HG03469 (cell line): ENCODE measurements around the gene TOGARAM1.
A peak's percentile ranks its signal among the peaks of the same experiment; 100 is the strongest.

Experiments
- ATAC-seq: cut with Tn5 transposase; IDR thresholded peaks from one replicate; pipeline ENCODE4 v1.9.1; 2021; ENCODE audit warnings: mild to moderate bottlenecking, moderate library complexity, moderate number of reproducible peaks; ENCODE audit not compliant: unreplicated experiment

Gene TOGARAM1

DNA sequence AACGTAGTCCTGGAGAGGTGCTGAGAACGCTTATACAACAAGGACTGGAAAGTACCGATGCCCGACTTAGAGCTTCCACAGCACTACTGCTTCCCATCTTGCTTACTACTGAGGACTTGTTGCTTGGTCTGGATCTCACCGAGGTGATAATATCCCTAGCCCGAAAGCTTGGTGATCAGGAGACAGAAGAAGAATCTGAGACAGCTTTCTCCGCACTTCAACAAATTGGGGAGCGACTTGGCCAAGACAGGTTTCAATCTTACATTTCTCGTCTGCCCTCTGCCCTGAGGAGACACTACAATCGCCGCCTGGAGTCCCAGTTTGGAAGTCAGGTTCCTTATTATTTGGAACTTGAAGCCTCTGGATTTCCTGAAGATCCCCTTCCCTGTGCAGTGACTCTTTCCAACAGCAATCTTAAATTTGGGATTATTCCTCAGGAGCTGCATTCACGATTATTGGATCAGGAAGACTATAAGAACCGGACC, 1.1 kb downstream of the TOGARAM1 start:
- no peak for ATAC-seq

DNA sequence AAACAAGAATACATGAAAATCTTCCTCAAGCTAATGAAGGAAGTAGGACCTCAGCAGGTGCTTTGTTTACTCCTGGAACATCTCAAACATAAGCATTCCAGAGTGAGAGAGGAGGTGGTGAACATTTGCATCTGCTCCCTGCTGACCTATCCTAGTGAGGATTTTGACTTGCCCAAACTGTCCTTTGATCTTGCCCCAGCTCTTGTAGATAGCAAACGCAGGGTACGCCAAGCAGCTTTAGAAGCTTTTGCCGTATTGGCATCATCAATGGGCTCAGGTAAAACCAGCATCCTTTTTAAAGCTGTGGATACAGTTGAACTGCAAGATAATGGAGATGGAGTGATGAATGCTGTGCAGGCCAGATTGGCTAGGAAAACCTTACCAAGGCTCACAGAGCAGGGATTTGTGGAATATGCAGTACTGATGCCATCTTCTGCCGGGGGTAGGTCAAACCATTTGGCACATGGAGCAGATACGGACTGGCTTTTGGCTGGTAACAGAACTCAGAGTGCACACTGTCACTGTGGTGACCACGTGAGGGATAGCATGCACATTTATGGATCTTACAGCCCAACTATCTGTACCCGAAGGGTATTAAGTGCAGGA, 1.9 kb downstream of the TOGARAM1 start:
- no peak for ATAC-seq

DNA sequence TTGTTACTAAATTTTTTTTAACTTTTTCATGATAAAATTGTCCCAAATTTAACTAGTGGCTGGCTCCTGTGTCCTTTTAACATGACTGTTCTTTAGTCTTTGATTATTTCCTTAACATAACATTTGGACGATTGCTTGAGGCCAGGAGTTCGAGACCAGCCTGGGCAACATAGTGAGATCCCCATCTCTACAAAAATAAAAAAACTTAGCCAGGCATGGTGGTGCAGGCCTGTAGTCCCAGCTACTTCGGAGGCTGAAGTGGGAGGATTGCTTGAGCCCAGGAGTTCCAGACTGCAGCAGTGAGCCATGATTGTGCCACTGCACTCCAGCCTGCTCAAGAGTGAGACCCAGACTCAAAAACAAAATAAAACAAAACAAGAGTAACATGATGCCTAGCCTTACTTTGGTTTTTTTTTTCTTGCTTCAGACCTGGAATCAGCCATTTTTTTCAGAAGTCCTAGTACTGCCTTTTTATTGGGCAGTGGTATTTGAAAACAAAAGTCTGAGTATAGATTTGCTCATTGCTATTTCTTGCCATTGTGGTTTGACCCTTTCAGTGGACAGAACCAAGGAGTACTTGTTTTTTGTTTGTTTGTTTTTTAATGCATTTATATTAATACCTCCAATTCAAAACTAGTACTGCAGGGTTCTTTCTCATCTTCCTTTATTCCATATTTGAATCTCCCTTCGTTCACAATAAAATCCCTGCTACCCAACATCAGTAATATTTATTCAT, 4.8 kb downstream of the TOGARAM1 start:
- ATAC-seq = no peak

DNA sequence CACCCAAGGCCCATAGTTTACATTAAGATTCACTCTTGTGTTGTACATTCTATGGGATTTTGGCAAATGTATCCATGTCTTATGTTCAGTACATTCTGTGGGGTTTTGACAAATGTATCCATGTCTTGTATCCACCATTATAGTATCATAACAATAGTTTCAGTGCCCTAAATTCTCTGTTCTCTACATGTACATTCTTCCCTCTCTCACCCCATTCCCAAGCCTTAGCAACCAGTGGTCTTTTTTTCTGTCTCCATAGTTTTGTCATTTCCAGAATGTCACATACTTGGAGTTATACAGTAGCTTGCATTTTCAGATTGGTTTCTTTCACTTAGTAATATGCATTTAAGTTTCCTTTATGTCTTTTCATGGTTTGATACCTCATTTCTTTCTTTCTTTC, 6.7 kb downstream of the TOGARAM1 start:
- ATAC-seq = no peak

GRCh38 chr14:44970907-44971306, 8.9 kb downstream of the TOGARAM1 start:
- ATAC-seq = no peak

DNA sequence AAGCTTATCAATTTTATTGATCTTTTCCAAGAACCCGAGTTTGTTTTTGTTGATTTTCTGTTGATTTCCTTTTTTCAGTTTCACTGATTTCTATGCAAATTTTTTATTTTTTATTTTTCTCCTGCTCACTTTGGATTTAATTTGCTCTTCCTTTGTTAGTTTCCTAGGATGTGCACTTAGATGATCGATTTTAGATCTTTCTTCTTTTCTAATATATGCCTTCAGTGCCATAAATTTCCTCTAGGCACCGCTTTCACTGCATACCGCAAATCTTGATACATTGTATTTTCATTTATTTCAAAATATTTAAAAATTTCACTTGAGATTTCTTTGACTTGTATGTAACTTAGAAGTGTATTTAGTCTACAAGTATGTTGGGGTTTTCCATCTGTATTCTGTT, 9.5 kb downstream of the TOGARAM1 start:
- ATAC-seq = no peak

DNA sequence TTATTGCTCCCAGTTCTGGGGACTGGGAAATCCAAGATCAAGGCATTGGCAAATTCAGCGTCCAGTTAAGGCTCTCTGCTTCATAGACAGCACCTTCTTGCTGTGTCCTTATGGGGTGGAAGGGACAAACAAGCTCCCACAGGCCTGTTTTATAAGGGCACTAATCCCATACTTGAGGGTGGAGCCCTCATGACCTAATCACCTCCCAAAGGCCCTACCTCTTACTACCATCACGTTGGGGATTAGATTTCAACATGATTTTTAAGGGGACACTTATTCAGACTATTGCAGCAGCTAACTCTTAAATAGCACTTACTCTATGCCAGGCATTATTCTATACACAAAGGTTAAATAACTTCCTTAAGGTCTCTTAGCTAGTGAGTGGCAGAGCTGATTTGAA, 17.3 kb downstream of the TOGARAM1 start:
- no peak for ATAC-seq

- ATAC-seq = no peak
These were observed 17.9 kb downstream of the TOGARAM1 start for GRCh38 chr14:44979740-44980356.

- no peak for ATAC-seq
These were observed 19.2 kb downstream of the TOGARAM1 start for GRCh38 chr14:44981198-44981597.

DNA sequence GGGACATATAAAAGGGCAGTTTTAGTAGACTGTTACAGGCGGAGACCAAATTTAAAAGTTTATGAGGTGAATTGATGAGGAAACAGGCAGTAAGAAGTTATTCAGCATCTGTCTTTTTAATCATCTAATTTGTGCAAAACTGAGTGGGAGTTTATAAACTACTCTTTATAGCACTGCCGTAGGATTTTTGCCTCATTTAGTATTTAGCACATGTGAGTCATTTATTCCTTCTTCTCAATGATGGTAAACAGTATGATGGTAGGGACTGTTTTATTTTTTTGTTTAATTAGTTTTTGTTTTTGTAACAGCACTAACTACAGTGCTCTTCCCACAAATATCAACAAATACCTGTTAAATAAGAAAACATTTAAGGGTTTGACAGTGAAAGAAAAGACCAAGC, 20.6 kb downstream of the TOGARAM1 start:
- no peak for ATAC-seq

DNA sequence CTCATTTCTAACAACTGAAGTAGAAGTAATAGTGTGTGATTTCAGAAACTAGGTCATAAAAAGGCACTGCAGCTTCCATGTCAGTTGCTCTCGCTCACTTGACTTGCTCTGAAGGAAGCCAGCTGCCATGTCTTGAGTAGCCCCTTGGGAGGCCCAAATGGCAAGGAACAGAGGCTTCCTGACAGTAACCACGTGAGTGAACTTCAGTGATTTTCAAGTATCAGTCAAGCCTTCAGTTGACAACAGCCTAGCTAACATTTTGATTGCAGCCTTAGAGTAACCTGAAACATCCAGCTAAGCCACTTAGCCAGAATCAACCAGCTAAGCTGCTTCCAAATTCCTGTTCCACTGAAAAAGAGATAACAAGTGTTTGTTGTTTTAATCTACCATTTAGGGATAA, 26.7 kb downstream of the TOGARAM1 start:
- ATAC-seq = no peak

DNA sequence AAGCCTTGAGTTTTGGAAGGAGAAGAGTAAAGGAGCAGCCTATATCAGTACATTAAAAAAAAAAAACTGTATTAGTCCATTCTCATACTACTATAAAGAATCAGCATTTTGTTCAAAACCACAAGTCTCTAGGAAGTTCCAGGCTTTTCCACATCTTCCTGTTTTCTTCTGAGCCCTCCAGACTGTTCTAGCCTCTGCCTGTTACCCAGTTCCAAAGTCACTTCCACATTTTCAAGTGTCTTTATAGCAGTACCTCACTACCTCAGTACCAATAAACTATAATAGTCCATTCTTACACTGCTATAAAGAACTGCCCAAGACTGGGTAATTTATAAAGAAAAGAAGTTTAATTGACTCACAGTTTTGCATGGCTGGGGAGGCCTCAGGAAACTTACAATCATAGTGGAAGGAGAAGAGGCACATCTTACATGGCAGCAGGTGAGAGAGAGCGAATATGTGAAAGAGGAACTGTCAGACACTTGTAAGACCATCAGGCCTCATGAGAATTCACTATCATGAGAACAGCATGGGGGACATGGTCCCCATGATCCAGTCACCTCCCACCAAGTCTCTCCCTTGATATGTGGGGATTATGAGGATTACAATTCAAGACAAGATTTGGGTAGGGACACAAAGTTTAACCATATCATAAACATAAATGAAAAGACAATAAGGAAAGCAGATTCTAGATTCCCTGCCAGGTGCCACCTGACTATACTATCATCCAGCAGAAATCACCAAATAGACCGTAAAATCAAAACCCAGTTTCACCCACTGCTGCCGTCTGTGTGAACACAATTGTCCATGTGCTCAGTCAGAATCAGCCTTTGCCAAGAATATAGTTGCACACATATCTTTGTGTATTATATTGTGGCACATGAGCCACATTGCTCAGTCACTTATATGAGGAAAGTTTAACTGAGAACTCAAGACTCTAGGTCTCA, 27.8 kb downstream of the TOGARAM1 start:
- ATAC-seq = no peak

DNA sequence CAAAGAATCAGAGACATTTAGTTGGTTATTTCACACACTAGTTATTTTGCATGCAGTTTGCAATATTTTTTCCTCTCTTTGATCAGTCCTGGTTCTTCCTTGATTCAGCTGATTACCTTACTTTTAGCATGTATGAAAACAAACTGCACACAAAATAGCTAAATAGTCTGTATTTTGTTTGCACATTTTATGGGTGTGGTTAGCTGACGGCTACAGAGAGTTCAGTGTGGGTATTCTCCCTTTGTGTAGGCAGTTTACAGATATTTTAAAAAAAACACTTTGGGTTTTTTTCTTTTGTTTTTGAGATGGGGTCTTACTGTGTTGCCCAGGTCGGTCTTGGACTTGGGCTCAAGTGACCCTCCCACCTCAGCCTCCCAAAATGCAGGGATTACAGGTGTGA, 28.5 kb downstream of the TOGARAM1 start:
- ATAC-seq = no peak

GRCh38 chr14:44995196-44995595, 33.2 kb downstream of the TOGARAM1 start:
- no peak for ATAC-seq

DNA sequence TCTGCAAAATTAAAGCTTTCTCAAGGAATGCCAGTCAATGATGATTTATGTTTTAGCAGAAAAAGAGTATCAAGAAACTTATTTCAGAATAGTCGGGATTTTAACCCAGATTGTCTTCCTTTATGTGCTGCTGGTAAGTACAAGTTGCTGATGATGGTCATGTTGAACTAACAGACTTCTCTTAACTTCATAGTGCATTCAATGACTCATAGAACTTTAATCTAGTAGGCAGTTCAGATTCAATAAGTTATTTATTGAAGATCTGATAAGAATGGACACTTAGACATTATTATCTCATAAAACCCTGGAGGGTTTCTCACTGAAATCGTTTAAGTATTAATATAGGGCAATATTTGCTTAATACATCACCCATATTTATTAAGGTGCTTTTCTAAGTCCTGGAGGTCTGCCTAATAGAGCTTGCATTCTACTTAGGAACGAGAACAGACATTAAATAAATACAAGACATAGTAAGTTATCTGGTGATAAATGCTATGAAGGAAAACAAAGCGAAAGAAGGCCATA, 33.8 kb downstream of the TOGARAM1 start:
- no peak for ATAC-seq

GRCh38 chr14:45003924-45004323, 41.9 kb downstream of the TOGARAM1 start:
- no peak for ATAC-seq

DNA sequence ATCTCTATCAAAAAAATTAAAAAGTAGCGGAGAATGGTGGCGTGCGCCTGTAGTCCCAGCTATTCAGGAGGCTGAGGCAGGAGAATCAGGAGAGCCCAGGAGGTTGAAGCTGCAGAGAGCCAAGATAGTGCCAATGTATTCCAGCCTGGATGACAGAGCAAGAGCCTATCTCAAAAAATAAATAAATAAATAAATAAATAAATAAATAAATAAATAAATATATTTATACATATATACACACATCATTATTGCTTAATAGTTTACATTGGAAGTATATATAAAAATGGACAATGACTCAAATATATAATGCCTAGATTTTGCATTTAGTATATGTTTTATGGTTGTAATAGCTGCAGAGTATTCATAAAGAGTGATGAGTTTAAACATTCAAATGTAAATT, 53.1 kb downstream of the TOGARAM1 start:
- no peak for ATAC-seq

DNA sequence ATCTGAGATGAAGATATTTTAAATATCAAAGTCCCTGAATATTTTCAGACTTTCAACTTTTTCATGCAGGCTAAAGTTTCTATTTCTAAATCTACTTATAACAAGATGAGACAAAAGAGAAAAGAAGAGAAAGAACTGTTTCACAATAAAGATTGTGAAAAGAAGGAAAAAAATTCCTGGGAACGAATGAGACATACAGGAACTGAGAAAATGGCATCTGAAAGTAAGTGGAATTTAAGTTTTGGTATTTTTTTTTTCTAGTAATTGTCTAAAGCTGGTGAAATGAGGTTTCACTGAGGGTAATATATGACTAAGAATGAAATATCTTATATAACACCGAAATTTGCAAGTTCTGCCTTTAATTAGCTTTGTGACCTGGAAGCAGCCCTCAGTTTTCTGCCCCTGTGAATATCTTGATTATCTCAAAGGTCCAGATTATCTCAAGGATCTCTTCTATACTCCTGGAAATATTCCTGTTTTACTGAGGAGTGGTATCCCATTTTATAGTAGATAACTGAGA, 66.2 kb downstream of the TOGARAM1 start:
- peak; percentile 72 for ATAC-seq

DNA sequence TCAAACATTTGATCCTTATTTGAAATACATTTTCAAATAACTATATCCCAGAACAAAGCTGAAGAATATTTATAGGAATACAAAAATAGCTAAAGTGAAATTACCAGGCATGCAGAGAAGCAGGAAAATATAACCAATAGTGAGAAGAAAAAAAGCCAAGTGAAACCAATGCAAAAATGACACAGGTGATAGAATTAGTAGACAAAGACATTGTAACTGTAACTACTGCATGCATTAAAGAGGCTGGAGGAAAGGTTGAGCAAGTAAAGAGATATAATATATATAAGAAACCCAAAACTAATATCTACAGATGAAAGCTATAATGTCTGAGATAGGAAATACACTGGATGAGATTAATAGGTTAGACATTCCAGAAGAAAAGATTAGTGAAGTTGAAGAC, 72.7 kb downstream of the TOGARAM1 start:
- no peak for ATAC-seq

- ATAC-seq = no peak
These were observed 76.3 kb downstream of the TOGARAM1 start for GRCh38 chr14:45038256-45038655.

- ATAC-seq = no peak
These were observed 76.9 kb downstream of the TOGARAM1 start for GRCh38 chr14:45038865-45039264.
